Measurements from ENCODE around the gene GFOD2.
"Not testable (repeated sequence)": the region's sequence is repeated elsewhere in the genome, so short reads cannot be mapped to it uniquely, and the experiment has no call there.

Gene GFOD2

GRCh38 chr16:67702130-67702529, 17.0 kb downstream of the GFOD2 start:
- no peak for DNase-seq (ENCODE audit: low read depth in 2 of 2)

- no peak for DNase-seq (ENCODE audit: low read depth in 2 of 2)
Measured at GRCh38 chr16:67701420-67701819, 17.7 kb downstream of the GFOD2 start.

- no peak for DNase-seq (ENCODE audit: low read depth in 2 of 2)
Measured at GRCh38 chr16:67699265-67699664, 19.9 kb downstream of the GFOD2 start.

GRCh38 chr16:67697422-67698185, 21.5 kb downstream of the GFOD2 start:
- no peak for DNase-seq (ENCODE audit: low read depth in 2 of 2)

GRCh38 chr16:67694611-67695010, 24.5 kb downstream of the GFOD2 start:
- no peak for DNase-seq (ENCODE audit: low read depth in 2 of 2)

GRCh38 chr16:67693517-67694285, 25.4 kb downstream of the GFOD2 start:
- DNase-seq (ENCODE audit: low read depth in 2 of 2): not testable (repeated sequence)

DNA sequence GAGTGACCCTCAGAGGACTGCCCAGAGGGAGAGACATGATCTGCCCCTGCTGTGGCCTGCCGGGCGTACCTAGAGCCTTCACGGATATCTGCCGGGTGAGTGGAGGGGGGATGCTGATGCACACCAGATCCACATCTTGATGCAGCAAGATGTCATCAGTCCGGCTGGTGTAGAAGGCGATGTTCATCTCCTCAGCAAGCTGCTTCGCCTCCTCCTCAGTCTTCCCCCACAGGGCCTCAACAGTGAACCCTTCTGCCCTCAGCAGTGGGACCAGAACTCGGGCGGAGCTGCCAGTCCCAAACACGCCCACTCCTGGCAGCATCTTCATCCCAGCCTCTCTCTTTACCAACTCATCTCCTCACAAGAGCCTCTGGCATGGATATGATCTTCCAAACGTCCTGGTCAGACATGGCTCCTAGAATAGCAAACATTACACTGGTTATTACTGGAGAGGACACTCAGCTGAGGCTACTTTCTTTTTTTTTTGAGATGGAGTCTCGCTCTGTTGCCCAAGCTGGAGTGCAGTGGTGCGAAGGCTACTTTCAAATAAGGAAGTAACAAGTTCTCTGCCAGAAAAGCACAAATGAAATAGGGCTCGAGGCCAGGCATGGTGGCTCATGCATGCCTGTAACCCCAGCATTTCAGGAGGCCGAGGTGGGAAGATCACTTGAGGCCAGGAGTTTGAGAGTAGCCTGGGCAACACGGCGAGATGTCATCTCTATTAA, 33.6 kb downstream of the GFOD2 start:
- DNase-seq (ENCODE audit: low read depth in 2 of 2): no peak

DNA sequence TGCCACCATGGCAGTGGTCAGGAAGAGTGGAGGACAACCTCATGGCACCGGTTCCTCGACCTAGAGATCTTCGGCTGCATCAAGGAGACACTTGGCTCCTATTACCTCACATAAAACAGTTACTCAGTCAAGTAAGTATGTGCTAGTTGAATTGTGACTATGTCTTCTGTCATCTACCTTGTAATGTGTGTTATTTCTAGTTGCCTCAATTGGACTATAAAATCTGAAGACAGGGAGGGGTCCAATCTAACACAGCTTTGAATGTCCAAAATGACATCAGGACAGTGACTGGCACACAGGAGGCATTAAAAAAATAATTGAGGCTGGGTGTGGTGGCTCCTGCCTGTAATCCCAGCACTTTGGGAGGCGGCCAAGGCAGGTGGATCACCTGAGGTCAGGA, 35.3 kb downstream of the GFOD2 start:
- no peak for DNase-seq (ENCODE audit: low read depth in 2 of 2)

GRCh38 chr16:67679935-67680897, 38.9 kb downstream of the GFOD2 start:
- no peak for DNase-seq (ENCODE audit: low read depth in 2 of 2)

DNA sequence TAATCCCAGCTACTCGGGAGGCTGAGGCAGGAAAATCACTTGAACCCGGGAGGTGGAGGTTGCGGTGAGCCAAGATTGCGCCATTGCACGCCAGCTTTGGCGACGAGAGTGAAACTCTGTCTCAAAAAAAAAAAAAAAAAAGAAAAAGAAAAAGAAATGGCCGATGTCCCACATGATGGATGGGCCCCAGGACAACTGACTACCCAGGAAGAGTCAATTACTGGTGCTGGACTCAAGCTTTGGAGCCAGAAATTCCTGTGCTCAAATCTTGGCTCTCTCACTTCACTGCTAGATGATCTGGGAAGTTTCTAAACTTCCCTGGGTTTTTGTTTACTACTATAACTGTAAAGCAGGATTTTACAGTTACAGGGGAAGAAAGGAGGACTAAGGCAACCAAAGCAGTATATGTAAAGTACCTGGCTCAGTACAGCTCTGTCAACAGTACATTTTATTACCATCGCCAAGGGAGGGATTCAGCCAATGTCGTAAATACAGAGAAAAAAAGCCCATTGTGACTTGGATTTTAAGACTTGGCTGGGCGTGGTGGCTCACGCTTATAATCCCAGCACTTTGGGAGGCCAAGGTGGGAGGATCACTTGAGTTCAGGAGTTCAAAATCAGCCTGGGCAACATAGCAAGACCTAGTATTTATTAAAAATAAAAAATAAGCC, 40.6 kb downstream of the GFOD2 start:
- no peak for DNase-seq (ENCODE audit: low read depth in 2 of 2)

DNA sequence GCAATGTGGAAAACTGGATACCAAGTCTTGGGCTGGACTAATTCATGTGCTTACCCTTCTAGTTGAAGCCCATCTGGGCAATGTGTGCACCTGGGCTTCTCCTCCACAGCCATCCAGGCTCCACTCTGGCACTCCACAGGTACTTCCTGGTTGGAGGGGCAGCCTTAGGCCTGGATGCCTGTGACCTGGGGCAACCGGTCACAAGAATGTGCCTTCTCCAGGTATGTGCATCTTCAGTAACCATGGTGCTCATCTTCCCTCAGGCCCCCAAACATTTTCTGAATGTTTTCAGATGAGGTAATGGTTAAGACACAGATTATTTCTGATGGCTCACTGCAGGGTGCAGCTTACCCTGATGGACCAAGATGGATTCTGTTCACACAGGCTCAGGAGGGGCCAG, 41.4 kb downstream of the GFOD2 start:
- DNase-seq (ENCODE audit: low read depth in 2 of 2): no peak

DNA sequence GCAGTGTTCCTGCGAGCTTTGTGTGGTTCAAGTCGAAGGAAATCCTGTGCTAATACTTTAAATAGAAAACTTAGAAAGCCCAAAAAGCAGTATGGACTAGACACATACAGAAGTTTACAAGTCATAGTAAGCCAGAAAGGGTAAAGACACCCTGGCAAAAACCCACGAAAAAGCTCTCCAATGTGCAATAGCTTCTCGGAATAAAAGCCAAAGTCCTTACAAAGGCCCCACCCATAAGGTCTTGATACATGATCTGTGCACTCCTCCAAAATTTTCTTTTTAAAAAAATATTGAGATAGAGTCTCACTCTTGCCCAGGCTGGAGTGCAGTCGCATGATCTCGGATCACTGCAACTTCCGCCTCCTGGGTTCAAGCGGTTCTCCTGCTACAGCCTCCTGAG, 42.2 kb downstream of the GFOD2 start:
- DNase-seq (ENCODE audit: low read depth in 2 of 2): no peak

DNA sequence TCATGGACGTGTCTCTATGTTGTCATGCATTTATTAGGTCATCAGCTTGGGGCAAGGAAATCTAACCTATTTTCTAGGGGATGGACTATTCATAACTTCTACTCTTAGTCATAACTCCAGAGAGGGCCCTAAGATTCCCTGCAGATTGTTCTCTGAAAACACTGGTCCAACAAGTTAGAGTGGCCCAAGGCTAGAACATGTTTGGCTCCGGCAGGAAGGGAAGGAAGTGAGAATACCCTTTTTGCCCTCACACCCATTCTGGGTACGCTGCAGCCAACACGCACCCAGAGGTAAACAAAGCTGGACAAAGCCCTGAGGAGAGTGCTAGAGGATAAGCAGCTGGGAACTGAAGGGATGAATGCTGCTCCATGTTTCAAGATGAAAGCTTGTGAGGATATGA, 42.6 kb downstream of the GFOD2 start:
- DNase-seq (ENCODE audit: low read depth in 2 of 2): no peak

DNA sequence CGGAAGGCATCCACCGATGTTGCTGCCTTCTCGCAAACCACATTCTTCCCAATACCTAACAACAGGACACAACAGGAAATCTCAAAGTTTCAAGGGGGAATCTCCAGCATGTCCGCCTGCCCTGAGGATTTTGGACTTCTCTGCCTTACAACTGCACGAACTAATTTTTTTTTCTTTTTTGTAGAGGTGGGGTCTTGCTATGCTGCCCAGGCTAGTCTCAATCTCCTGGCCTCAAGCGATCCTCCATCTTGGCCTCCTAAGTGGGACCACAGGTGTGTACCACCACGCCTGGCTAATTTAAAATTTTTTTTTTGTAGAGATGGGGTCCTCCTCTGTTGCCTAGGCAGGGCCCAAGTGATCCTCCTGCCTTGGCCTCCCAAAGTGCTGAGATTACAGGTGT, 43.1 kb downstream of the GFOD2 start:
- no peak for DNase-seq (ENCODE audit: low read depth in 2 of 2)

DNA sequence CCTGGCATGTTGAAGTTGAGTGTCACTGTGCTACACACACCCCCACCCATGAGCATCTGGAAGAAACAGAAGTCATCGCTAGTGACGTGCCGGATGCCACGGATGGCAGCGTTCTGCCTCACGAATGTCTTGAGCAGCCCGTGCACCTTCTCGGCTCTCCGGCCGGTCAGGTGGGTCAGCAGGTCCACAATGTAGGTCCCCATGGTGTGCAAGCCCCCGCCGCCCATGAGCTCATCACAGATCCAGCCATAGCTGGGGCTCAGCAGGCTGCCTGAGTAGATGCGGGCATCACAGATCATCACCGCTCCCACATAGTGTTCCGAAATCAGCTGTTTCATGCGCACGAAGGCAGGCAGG, 43.6 kb downstream of the GFOD2 start:
- DNase-seq (ENCODE audit: low read depth in 2 of 2): no peak

- no peak for DNase-seq (ENCODE audit: low read depth in 2 of 2)
Measured at GRCh38 chr16:67674851-67675578, 44.1 kb downstream of the GFOD2 start.

- DNase-seq (ENCODE audit: low read depth in 2 of 2): no peak
Measured at GRCh38 chr16:67673712-67674580, 45.2 kb downstream of the GFOD2 start.

- DNase-seq (ENCODE audit: low read depth in 2 of 2): no peak
Measured at GRCh38 chr16:67672739-67673662, 46.1 kb downstream of the GFOD2 start.

All from stimulated activated CD8-positive, alpha-beta memory T cell treated with anti-CD3 and anti-CD28 coated beads, Interleukin-2, amount 100 ng/mL, for 48 hours (primary cell).